GM12891 (cell line): ENCODE results near the gene MUSTN1.

Source experiments
- PAX5 ChIP-seq: IDR thresholded peaks from 2 replicates; pipeline ENCODE4 v1.6.1; 2011; ENCODE audit warnings: low read length, moderate library complexity, mild to moderate bottlenecking; ENCODE audit not compliant: insufficient read depth, severe bottlenecking
- POLR2A ChIP-seq: IDR thresholded peaks from 2 replicates; pipeline ENCODE4 v1.6.1; 2011; ENCODE audit warnings: low read depth, low read length, control low read depth
- POLR2AphosphoS5 ChIP-seq: IDR thresholded peaks from 2 replicates; pipeline ENCODE4 v1.6.1; 2011; ENCODE audit warnings: low read depth, low read length, control low read depth
- POU2F2 ChIP-seq: IDR thresholded peaks from 2 replicates; pipeline ENCODE4 v1.6.1; 2011; ENCODE audit warnings: low read depth, mild to moderate bottlenecking, control low read depth, low read length, moderate library complexity
- SPI1 ChIP-seq: IDR thresholded peaks from 2 replicates; pipeline ENCODE4 v1.6.1; 2011; ENCODE audit warnings: low read depth, low read length, control low read depth
- TAF1 ChIP-seq: IDR thresholded peaks from 2 replicates; pipeline ENCODE4 v1.6.1; 2011; ENCODE audit warnings: low read depth, low read length, control low read depth

DNA sequence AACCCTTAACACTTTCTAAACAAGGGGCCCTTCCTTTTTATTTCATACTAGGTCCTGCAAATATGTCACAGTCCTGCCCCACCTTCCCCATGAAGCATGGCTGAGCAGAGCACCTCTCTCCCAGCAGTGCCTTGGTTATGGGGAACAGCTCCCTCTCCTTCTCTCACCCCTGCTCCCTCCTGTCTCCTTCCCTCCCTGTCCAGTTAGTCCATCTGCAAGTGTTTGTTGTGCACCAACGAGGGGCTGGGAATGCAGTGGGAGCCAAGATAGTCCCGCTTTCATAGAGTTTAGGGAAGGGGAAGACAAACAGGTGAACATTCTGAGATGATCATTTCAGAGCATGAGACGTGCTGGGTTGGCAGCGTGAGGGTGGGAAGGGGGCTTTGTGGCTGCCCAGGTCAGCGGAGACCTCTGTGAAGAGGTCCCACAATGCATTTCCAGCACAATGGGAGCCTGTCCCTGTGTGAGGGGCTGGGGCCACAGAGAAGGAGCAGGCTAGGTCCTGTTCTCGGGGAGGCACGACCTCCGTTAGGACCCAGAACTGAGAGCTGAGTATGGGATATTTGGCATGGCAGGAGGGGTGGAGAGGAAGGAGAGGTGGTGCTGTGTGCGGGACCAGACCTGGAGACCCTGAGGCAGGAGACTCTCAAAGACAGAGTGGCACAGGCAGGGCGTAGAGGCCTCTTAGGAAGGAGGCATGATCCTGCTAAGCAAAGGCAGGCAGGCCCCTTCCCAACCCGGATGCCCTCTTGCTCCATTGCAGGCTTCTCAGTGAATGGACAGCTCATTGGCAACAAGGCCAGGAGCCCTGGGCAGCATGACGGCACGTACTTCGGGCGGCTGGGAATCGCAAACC lies 45.7 kb downstream of the MUSTN1 start:
- no peak for TF ChIP-seq POLR2AphosphoS5
- TF ChIP-seq POU2F2: no peak
- TF ChIP-seq POLR2A: no peak
- no peak for TF ChIP-seq TAF1
- no peak for TF ChIP-seq PAX5
- TF ChIP-seq SPI1: no peak
